HG02642 (cell line): Measurements from ENCODE around the gene CACNA1H.
"Not testable (repeated sequence)": the region's sequence is repeated elsewhere in the genome, so short reads cannot be mapped to it uniquely, and the experiment has no call there.

Source experiments
- ATAC-seq: cut with Tn5 transposase; IDR thresholded peaks from one replicate; pipeline ENCODE4 v1.9.1; 2021; ENCODE audit warnings: mild to moderate bottlenecking; ENCODE audit not compliant: unreplicated experiment, poor library complexity

Gene CACNA1H

DNA sequence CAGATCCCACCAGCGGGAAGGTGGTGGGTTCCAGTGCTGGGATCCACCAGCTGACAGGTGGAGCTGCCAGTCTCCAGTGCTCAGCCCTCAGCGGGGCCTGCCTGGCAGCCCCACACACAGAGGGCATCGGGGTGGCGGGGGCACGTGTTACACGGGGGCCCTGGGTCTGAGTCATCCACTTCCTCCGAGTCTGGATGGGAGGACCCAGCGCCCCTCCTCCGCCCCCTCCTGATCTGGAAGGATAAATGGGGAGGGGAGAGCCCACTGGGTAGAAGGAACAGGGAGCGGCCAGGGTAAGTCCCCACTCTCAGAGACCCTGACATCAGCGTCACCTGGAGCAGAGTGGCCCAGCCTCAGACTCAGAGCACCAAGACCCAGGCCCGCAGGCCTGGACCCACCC is 87.5 kb downstream of the CACNA1H start, which contains the start of gene TPSAB1:
Gene TPSAB1, plus strand, starts transcription at position 270 of the 400 bp plus-strand sequence. CDS start 234 bp downstream, outside the sequence.
- not testable (repeated sequence) for ATAC-seq

DNA sequence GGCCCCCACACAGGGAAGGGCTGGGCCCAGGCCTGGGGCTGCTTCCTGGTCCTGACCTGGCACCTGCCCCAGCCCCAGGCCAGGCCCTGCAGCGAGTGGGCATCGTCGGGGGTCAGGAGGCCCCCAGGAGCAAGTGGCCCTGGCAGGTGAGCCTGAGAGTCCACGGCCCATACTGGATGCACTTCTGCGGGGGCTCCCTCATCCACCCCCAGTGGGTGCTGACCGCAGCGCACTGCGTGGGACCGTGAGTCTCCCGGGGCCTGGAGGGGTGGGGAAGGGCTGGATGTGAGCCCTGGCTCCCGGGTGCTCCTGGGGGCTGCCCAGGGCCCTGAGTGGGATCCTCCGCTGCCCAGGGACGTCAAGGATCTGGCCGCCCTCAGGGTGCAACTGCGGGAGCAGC is 88.2 kb downstream of the CACNA1H start:
- not testable (repeated sequence) for ATAC-seq

DNA sequence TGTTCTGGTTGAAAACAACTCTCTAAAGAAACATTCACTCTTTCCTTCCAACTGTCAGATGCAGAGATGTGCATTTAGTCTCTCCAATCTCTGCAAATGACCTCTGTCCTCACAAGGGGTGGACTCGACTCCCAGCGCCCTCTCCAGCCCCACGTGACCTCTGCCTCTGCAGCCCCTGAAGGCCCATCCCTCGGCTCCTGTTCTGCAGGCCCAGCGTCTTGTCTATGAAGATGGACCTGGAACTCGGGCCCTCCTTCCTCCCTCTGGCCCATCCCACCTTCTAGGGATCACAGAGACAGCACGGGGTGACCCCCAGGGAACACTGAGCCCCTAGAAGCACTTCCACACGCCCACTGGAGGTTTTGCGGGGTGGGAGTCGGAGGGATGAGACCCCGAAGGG is 90.5 kb downstream of the CACNA1H start:
- ATAC-seq, result not testable (repeated sequence)

DNA sequence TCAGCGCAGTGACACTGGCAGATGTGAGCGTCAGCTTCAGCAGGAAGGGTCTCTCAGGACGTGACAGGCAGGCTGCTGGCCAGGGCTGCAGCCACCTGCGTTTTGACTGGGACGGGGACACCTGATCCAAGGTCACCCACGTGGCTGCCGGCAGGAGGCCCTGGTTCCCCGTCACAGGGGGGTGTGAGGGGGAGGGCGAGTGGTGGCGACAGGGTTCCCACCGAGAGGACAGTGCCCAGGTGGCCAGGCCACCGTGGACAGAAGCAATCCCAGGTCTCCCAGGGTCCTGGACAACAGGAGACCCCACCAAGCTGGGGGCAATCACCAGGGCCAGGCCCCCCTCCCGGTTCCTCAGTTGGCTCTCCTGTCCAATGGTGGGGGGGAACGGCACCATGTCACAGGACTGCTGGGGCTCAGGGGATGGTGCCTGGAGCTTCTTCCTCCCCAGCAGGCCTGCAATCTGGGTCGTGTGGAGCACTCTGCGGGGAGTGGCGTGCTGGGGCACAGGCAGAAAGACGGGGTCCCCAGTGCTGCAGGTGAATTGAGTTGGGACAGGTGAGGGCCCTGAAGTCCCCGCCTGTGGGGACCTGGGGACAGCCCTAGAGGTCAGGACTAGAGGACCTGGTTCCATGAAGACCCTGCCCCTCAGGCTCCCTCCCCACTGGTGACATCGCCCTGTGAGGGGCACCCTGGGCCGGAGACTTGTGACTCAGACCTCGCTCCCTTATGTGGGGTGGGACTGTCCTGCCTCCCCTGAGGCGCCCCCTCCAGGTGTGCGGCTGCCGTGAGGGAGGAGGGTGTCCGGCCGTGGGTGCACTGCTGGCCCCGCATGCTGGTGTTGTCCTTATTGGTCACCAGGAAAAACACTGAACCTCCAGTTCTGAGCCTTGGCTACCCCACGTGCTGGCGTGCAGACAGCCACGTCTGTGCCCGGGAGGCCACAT is 91.3 kb downstream of the CACNA1H start:
- not testable (repeated sequence) for ATAC-seq

DNA sequence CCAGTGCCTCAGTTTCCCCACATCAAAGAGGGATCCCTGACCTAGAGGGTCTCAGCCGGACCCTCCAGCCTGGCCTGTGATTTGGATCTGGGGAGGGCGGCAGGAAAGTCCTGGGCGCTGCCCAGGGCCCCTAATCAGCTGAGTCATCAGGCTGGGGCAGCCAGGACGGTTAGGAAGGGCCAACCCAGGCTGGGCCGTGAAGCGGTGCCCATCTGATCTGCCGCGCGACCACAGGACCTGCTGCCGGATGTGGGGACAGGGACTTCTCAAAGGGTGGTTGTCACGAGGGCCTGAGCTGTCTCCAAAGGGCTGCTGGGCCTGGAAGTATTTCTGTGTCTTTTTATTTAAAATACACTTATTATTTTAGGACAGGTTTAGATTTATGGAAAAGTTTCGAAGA is 92.0 kb downstream of the CACNA1H start:
- ATAC-seq, result no peak

DNA sequence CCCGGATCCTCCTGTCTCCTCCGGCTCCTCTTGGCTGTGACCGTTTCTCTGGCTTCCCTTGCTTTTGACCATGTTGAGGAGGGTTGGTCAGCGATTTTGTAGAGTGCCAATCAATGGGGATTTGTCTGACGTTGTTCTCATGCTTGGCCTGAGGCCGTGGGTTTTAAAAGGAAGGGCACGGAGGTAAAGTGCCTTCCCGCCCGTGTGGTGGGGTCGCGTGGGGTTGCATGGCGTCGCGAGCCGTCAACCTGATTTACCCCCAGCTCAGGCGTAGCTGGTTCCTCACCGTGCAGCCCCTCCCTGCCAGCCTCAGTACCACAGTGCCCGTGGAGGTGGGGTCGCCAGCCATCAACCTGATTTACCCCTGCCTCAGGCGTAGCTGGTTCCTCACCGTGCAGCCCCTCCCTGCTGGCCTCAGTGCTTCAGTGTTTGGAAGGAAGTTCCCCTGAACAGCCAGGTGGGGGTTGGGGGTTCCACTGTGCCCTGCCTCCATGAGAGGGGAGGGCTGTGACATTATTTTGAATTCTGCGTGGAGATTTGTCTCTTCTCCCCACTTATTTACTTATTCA is 92.6 kb downstream of the CACNA1H start:
- ATAC-seq, result no peak

DNA sequence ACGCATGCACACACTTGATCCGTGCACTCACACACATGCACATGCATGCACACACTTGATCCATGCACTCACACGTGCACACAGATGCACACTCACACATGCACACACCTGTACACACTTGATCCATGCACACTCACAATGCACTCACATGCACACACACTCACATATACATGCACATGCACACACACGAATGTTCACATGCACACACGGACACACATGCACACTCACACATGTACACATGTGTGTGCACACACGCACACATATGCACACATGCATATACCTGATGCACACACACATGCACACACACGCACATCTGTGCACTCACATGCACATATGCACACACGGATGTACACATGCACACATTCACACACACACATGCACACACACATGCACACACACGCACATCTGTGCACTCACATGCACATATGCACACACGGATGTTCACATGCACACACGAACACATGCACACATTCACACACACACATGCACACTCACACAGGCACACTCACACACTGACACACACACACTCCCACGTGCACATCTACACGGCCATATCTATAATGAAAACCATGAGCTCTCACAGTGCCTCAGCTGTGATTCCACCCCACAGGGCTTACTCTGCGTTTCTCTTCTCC is 95.1 kb downstream of the CACNA1H start:
- not testable (repeated sequence) for ATAC-seq

DNA sequence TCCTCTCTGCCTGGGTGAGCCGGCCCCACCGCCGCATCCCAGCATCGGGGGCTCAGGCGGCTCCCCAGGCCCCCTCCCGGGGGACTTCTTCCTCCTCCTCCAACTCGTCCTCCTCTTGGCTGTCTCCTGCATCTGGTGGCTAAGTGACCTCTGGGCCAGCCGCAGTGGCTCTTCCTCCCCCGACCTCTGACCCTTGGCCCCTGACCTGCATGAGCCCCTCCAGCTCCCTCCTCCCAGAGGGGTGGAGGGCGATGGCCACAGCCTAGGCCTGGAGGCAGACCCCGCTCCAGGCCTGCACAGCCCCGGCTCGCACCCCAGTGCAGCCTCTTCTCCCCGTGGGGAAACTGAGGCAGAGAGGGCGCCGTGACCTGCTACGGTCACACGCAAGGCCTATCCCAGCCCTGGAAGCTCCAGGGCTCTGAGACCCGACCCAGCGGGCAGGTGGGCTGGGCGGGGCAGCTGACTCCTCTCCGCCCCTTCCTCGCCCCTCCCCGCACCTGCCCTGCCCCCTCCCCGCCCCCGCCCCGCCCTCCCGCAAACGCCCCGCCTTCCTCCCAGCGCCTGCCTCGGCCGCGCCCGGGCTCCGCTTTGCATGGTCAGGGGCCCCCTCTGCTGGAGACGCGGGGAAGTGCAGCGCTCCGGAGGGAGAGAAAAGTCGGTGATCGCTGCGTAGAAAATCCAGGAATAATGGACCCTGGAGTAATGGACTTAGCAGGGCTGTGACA is 96.3 kb downstream of the CACNA1H start:
- ATAC-seq, result not testable (repeated sequence)

DNA sequence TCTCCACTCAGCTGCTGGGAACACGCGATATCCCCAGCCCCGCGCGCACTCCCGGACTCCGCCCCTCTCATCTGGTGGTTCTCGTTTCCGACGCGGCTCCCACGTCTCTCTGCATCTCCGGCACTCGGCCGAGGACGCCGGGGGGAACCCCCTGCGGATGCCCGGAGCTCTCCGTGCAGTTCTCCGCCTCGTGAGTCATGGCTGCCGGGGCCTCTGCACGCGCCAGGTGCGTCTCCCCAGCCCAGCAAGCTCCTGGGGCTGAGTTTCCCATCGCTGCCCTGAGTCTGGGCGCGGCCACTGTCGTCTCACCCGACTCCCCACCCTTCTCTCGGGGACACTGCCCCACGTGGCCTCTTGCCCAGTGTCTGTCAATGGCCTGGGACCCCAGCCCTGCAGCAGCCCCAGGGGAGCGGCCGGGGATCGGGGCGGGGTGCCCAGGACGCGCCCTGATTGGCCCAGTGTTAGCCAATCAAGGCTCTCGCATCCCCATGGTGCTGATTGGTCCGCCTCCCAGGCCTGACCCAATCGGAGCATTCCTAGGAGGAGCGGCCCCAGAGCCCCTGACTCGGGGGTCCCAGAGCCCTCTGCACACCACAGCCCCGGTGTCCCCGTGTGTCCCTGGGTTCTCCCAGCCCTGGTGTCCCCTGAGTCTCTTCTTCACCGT is 100.9 kb downstream of the CACNA1H start:
- ATAC-seq, result not testable (repeated sequence)

DNA sequence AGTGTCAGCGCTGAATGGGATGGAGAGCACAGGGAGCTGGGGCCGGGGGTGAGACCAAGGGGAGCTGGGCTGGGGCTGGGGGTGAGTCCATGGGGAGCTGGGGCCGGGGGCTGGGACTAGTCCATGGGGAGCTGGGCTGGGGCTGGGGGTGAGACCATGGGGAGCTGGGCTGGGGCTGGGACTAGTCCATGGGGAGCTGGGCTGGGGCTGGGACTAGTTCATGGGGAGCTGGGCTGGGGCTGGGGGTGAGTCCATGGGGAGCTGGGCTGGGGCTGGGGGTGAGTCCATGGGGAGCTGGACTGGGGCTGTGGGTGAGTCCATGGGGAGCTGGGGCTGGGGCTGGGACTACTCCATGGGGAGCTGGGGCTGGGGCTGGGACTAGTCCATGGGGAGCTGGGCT is 101.9 kb downstream of the CACNA1H start:
- not testable (repeated sequence) for ATAC-seq

DNA sequence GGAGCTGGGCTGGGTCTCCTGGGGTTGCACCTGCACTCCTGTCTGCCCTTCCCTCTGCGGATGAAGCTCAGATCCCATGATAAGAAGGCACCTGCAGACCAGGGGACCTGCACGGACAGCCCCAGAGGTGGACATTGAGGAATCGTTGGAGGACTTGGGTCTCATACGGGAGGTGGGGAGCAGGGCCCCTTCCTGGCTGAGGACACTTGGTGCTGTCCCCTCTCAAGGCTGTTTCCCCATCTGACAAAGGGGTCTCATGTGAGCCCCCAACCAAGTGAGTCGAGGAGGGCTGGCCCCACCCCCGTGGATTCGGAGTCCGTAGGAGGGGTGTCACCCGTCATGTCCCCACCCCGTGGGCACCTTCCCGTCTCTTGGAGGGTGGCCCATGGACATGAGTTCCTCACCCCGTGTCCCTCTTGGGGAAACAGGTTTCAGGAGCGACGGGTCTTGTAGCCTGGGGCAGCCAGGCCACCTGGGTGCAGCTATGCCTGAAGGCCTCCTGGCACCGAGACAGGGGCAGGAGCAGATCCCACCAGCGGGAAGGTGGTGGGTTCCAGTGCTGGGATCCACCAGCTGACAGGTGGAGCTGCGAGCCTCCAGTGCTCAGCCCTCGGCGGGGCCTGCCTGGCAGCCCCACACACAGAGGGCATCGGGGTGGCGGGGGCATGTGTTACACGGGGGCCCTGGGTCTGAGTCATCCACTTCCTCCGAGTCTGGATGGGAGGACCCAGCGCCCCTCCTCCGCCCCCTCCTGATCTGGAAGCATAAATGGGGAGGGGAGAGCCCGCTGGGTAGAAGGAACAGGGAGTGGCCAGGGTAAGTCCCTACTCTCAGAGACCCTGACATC is 102.6 kb downstream of the CACNA1H start, which contains the start of gene TPSD1:
Gene TPSD1, plus strand, starts transcription at position 794 of the 847 bp plus-strand sequence. CDS start 212 bp downstream, outside the sequence.
- ATAC-seq, result not testable (repeated sequence)

DNA sequence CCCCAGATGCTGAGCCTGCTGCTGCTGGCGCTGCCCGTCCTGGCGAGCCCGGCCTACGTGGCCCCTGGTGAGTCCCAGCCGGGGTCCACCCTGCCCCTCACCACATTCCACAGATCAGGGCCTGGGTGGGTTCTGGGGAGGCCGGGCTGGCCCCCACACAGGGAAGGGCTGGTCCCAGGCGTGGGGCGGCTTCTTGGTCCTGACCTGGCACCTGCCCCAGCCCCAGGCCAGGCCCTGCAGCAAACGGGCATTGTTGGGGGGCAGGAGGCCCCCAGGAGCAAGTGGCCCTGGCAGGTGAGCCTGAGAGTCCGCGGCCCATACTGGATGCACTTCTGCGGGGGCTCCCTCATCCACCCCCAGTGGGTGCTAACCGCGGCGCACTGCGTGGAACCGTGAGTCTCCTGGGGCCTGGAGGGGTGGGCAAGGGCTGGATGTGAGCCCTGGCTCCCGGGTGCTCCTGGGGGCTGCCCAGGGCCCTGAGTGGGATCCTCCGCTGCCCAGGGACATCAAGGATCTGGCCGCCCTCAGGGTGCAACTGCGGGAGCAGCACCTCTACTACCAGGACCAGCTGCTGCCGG is 103.5 kb downstream of the CACNA1H start:
- not testable (repeated sequence) for ATAC-seq

DNA sequence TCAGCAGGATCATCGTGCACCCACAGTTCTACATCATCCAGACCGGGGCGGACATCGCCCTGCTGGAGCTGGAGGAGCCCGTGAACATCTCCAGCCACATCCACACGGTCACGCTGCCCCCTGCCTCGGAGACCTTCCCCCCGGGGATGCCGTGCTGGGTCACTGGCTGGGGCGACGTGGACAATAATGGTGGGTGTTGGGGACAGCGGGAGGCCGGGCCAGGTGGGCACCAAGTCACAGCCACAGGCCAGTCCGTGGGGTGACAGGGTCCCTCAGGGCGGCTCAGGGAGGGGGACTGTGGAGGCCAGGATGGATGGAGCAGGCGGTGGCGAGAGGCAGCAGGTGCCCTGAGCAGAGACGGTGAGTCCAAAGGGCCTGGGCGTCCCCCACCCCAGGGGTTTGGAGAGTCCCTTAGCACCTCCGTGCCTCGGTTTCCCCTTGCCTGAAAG is 104.0 kb downstream of the CACNA1H start:
- no peak for ATAC-seq

DNA sequence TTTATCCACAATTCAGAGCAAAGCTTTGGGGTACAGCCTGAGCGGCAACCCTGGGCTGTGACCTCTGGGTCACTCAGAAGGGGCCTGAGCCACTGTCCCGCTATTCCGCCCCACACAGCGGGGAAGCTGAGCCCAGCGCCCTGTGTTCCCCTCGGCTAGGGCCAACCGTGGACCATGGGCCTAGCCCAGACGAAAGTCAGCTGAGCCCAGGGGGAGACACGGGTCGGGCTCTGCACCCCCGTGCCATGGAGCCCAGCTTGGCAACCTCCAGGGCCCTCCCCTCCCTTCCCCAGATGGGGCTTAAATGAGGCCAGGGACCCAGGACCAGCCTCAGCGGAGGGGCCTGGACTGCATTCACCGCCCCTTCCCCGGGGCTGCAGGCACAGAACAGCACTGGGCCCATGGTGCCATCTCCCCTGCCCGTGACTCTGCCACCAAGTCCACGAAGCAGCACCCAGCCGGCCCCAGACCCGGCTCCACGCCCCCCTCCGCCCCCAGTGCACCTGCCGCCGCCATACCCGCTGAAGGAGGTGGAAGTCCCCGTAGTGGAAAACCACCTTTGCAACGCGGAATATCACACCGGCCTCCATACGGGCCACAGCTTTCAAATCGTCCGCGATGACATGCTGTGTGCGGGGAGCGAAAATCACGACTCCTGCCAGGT is 104.8 kb downstream of the CACNA1H start:
- ATAC-seq, result no peak

DNA sequence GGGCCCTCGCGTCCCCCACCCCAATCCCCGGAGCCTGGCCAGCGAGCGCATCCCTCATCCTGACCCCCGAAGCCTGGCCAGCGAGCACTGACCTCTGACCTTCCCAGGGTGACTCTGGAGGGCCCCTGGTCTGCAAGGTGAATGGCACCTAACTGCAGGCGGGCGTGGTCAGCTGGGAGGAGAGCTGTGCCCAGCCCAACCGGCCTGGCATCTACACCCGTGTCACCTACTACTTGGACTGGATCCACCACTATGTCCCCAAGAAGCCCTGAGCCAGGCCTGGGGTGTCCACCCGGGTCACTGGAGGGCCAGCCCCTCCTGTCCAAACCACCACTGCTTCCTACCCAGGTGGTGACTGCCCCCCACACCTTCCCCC is 105.3 kb downstream of the CACNA1H start:
- ATAC-seq, result no peak

DNA sequence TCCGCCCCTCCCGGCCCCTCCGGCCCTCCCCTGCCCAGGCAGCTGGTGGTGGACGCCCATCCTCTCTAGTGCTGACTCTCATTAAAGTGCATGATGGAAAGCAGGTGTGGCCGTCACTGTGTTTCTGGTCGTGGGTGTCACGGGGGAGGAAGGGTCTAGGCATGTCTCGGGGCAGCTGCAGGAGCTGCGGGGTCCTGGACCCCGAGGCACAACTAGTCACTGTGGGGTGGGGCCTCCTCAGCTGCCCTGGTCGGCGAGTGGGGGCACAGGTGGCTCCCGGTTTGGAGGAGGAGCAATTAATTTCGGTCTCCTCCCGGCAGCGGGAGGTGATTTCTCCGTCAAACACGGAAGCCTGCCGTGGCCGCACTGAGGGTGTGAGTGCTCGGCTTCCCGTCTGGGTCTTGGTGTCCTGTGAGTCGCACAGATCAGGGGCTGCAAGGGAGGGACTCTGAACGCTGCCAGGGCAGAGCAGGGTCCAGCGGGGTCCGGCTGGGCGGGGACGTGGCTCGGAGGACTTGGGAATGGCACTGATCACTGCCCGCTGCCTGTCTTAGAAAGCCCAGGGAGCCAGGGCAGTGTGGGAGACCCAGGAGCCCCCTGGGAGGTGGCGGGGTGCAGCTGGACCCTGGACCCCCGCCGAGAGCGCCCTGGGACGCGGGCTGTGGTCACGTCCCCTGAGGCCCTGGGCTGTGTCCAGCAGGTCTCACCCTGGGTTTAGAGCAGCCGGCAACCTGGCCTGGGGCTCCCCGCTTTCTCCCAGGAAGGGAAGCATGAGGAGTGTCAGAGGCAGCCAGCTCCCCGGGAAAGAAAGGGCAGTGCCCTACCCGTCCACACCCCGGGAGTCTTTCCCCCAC is 106.2 kb downstream of the CACNA1H start:
- ATAC-seq, result no peak

DNA sequence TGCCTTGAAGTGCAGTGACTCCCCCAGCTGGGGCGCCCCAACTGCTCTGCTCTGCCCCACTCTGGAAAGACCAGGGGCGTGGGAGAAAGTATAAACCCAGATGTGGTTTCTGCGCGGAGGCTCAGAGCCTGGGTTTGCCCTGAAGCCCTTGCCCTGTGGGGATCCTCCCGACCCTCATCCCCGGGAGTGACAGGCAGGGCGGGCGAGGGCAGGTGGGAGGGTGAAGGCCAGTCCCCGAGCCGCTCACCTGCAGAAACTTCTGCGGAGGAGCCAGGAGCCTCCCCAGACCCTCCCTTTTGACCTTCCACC is 106.8 kb downstream of the CACNA1H start:
- no peak for ATAC-seq
